Astrocyte (in vitro differentiated cells and primary cell): ENCODE measurements around the gene LRRC31. TPM values are rescaled to one million over a fixed set of nuclear protein-coding genes. Genes with fewer than 3 reads are reported as not detected.

Experiments
- DNase-seq: peaks from one replicate; pipeline ENCODE4 v3.0.0-alpha.2; 2010; ENCODE audit warnings: low read depth
- FAIRE-seq: peaks from 2 replicates; lab custom pipeline; 2011; peaks lifted over from hg19 to GRCh38; lab: Jason Lieb, UNC
- H2AFZ ChIP-seq: 2 replicates; pipeline ENCODE4 v1.6.0; 2012; ENCODE audit warnings: low read depth, low read length, inconsistent platforms
- H3K27ac ChIP-seq: 2 replicates; pipeline ENCODE4 v1.5.1; 2011; ENCODE audit warnings: low read depth, low read length, inconsistent platforms
- H3K27me3 ChIP-seq: 2 replicates; pipeline ENCODE4 v1.6.0; 2011; ENCODE audit warnings: low read length, inconsistent platforms; ENCODE audit not compliant: insufficient read depth
- H3K36me3 ChIP-seq: 2 replicates; pipeline ENCODE4 v1.5.1; 2011; ENCODE audit warnings: low read length, inconsistent platforms; ENCODE audit not compliant: insufficient read depth
- H3K4me1 ChIP-seq: 2 replicates; pipeline ENCODE4 v1.5.1; 2011; ENCODE audit warnings: low read length, inconsistent platforms; ENCODE audit not compliant: insufficient read depth
- H3K4me2 ChIP-seq: 2 replicates; pipeline ENCODE4 v1.6.0; 2012; ENCODE audit warnings: low read length, inconsistent platforms
- H3K4me3 ChIP-seq: 2 replicates; pipeline ENCODE4 v1.5.1; 2011; ENCODE audit warnings: low read depth, mild to moderate bottlenecking, low read length, inconsistent platforms; ENCODE audit not compliant: insufficient read depth
- H3K79me2 ChIP-seq: 2 replicates; pipeline ENCODE4 v1.6.0; 2012; ENCODE audit warnings: mild to moderate bottlenecking, low read length, inconsistent platforms; ENCODE audit not compliant: insufficient read depth
- H3K9ac ChIP-seq: 2 replicates; pipeline ENCODE4 v1.6.0; 2012; ENCODE audit warnings: mild to moderate bottlenecking, low read length, inconsistent platforms
- H3K9me3 ChIP-seq: 2 replicates; pipeline ENCODE4 v1.5.1; 2012; ENCODE audit warnings: low read depth, mild to moderate bottlenecking, low read length, inconsistent platforms; ENCODE audit not compliant: insufficient read depth
- H4K20me1 ChIP-seq: 2 replicates; pipeline ENCODE4 v1.6.0; 2012; ENCODE audit warnings: low read length, inconsistent platforms; ENCODE audit not compliant: insufficient read depth
- H3K27ac Mint-ChIP-seq: one replicate; pipeline ENCODE4 v1.8.0; 2021; ENCODE audit warnings: mild to moderate bottlenecking, mixed read lengths; ENCODE audit not compliant: unreplicated experiment
- H3K27me3 Mint-ChIP-seq: one replicate; pipeline ENCODE4 v1.8.0; 2021; ENCODE audit warnings: low read depth, mixed read lengths; ENCODE audit not compliant: unreplicated experiment
- H3K36me3 Mint-ChIP-seq: one replicate; pipeline ENCODE4 v1.8.0; 2021; ENCODE audit warnings: low read depth, mixed read lengths; ENCODE audit not compliant: unreplicated experiment
- H3K4me1 Mint-ChIP-seq: one replicate; pipeline ENCODE4 v1.8.0; 2021; ENCODE audit warnings: low read depth, mixed read lengths; ENCODE audit not compliant: unreplicated experiment
- H3K4me3 Mint-ChIP-seq: one replicate; pipeline ENCODE4 v1.8.0; 2021; ENCODE audit warnings: mild to moderate bottlenecking, moderate library complexity, mixed read lengths; ENCODE audit not compliant: unreplicated experiment
- H3K9me3 Mint-ChIP-seq: one replicate; pipeline ENCODE4 v1.8.0; 2021; ENCODE audit warnings: mild to moderate bottlenecking, mixed read lengths; ENCODE audit not compliant: unreplicated experiment
- EZH2 ChIP-seq: IDR thresholded peaks from 2 replicates; pipeline ENCODE4 v1.6.1; 2012; ENCODE audit warnings: mild to moderate bottlenecking, low read length, inconsistent platforms; ENCODE audit not compliant: insufficient read depth
- total RNA-seq: library from RNA; stranded (reverse); gene quantifications from 2 replicates; pipeline ENCODE4 v1.2.1, GENCODE V29; 2021
- TF ChIP-seq, protein P1 (sequence below): IDR thresholded peaks from 2 replicates; pipeline ENCODE4 v1.5.1; 2011; ENCODE audit warnings: low read depth, mild to moderate bottlenecking, inconsistent platforms, low read length, moderate library complexity; ENCODE audit not compliant: insufficient read depth

LRRC31 gene
- total RNA-seq, 1 donor from 2014 or later = 0.16 TPM

- TF ChIP-seq EZH2 = no peak
- TF ChIP-seq, protein P1, sequence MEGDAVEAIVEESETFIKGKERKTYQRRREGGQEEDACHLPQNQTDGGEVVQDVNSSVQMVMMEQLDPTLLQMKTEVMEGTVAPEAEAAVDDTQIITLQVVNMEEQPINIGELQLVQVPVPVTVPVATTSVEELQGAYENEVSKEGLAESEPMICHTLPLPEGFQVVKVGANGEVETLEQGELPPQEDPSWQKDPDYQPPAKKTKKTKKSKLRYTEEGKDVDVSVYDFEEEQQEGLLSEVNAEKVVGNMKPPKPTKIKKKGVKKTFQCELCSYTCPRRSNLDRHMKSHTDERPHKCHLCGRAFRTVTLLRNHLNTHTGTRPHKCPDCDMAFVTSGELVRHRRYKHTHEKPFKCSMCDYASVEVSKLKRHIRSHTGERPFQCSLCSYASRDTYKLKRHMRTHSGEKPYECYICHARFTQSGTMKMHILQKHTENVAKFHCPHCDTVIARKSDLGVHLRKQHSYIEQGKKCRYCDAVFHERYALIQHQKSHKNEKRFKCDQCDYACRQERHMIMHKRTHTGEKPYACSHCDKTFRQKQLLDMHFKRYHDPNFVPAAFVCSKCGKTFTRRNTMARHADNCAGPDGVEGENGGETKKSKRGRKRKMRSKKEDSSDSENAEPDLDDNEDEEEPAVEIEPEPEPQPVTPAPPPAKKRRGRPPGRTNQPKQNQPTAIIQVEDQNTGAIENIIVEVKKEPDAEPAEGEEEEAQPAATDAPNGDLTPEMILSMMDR = no peak
- H3K4me2 ChIP-seq = no peak overlapping the region
- H3K4me1 ChIP-seq = no peaks in the 10 kb centered on the region
- Mint-ChIP-seq H3K27ac (no peak overlapping the region), H3K36me3 (no peaks in the 10 kb centered on the region), H3K27me3 (no peaks in the 10 kb centered on the region), H3K4me3 (no peak overlapping the region), H3K9me3 (peaks cover 18% of the 10 kb centered on the region), H3K4me1 (no peaks in the 10 kb centered on the region)
- DNase-seq = no peak
- no peaks in the 10 kb centered on the region for H3K9me3 ChIP-seq
- no peak overlapping the region for H3K9ac ChIP-seq
- H3K36me3 ChIP-seq = no peaks in the 10 kb centered on the region
- H4K20me1 ChIP-seq = no peaks in the 10 kb centered on the region
- no peak overlapping the region for H2AFZ ChIP-seq
- H3K27me3 ChIP-seq = no peaks in the 10 kb centered on the region
- no peak overlapping the region for H3K4me3 ChIP-seq
- no peaks in the 10 kb centered on the region for H3K79me2 ChIP-seq
- H3K27ac ChIP-seq = no peak overlapping the region
- FAIRE-seq = no peak
Measured at GRCh38 chr3:169905404-169905803, 35.7 kb upstream of the LRRC31 start.

GRCh38 chr3:169901453-169901852 is 31.7 kb upstream of the LRRC31 start:
- no peak for DNase-seq
- Mint-ChIP-seq H3K4me3 (no peak overlapping the region), H3K4me1 (no peaks in the 10 kb centered on the region), H3K27me3 (no peaks in the 10 kb centered on the region), H3K27ac (no peak overlapping the region), H3K9me3 (peaks cover 25% of the 10 kb centered on the region), H3K36me3 (no peaks in the 10 kb centered on the region)
- TF ChIP-seq EZH2 = no peak
- TF ChIP-seq, protein P1 = no peak
- Histone ChIP-seq H3K27me3 (no peaks in the 10 kb centered on the region), H3K36me3 (no peaks in the 10 kb centered on the region), H3K9me3 (no peaks in the 10 kb centered on the region), H3K4me3 (no peak overlapping the region), H3K27ac (no peak overlapping the region), H2AFZ (no peak overlapping the region), H3K4me2 (no peak overlapping the region), H3K9ac (no peak overlapping the region), H4K20me1 (no peaks in the 10 kb centered on the region), H3K79me2 (no peaks in the 10 kb centered on the region), H3K4me1 (no peaks in the 10 kb centered on the region)
- no peak for FAIRE-seq

DNA sequence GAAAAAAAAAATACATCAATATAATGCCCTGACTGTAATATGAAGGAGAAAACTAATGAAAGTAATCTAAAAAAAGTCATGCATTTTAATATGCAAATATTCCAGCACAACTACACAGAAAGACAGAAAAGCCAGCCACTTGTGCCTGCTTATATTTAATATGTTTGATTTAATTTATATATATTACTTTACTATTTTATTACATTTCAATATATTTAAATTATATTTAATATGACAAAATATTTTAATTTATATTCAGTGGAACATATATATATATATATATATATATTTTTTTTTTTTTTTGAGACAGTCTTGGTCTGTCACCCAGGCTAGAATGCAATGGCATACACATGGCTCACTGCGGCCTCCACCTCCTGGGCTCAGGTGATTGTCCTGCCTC is 27.5 kb upstream of the LRRC31 start:
- Mint-ChIP-seq H3K9me3 (peaks cover 15% of the 10 kb centered on the region), H3K27ac (no peak overlapping the region), H3K36me3 (no peaks in the 10 kb centered on the region), H3K4me1 (no peaks in the 10 kb centered on the region), H3K27me3 (no peaks in the 10 kb centered on the region), H3K4me3 (no peak overlapping the region)
- Histone ChIP-seq H3K9ac (no peak overlapping the region), H3K79me2 (no peaks in the 10 kb centered on the region), H3K4me3 (no peak overlapping the region), H3K27me3 (no peaks in the 10 kb centered on the region), H3K4me1 (no peaks in the 10 kb centered on the region), H3K4me2 (no peak overlapping the region), H2AFZ (no peak overlapping the region), H3K36me3 (no peaks in the 10 kb centered on the region), H4K20me1 (no peaks in the 10 kb centered on the region), H3K27ac (no peak overlapping the region), H3K9me3 (no peaks in the 10 kb centered on the region)
- no peak for FAIRE-seq
- TF ChIP-seq, protein P1 = no peak
- TF ChIP-seq EZH2 = no peak
- DNase-seq = no peak
